ENCODE results near the gene OR9G1.

DNA sequence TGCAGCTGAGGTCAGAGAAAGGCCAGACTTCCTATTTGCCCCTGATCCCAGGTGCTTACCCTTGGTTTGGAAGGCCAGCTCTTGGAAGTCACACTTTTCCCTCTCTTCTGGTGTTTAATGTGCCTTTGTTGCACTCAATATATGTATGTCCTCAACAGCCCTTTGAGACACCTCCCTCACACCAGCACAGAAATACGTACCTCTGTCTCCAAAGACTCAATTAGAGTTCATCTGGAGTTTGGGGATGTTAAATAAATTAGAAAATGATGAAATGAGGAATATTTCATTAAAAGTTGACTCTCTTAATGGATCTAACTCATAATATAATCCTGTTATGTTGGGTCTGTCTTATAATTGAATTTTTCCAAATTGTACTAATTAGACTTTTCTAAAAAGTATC, 49.7 kb downstream of the OR9G1 start, which contains the start of gene OR9G4:
- TF ChIP-seq, protein P1, sequence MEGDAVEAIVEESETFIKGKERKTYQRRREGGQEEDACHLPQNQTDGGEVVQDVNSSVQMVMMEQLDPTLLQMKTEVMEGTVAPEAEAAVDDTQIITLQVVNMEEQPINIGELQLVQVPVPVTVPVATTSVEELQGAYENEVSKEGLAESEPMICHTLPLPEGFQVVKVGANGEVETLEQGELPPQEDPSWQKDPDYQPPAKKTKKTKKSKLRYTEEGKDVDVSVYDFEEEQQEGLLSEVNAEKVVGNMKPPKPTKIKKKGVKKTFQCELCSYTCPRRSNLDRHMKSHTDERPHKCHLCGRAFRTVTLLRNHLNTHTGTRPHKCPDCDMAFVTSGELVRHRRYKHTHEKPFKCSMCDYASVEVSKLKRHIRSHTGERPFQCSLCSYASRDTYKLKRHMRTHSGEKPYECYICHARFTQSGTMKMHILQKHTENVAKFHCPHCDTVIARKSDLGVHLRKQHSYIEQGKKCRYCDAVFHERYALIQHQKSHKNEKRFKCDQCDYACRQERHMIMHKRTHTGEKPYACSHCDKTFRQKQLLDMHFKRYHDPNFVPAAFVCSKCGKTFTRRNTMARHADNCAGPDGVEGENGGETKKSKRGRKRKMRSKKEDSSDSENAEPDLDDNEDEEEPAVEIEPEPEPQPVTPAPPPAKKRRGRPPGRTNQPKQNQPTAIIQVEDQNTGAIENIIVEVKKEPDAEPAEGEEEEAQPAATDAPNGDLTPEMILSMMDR (IDR thresholded peaks at IDR 0.05), result no peak
- TF ChIP-seq POLR2AphosphoS5 (IDR thresholded peaks at IDR 0.05) (no peak), POLR2A (IDR thresholded peaks at IDR 0.05; ENCODE audit: low read depth) (no peak)
